ENCODE measurements around the gene HCRTR2.
"Not testable (repeated sequence)": the region's sequence is repeated elsewhere in the genome, so short reads cannot be mapped to it uniquely, and the experiment has no call there.

HCRTR2 gene

GRCh38 chr6:55220961-55221360 lies 46.6 kb downstream of the HCRTR2 start:
- DNase-seq, result no peak

- no peak for DNase-seq
Measured at GRCh38 chr6:55227862-55228261, 53.5 kb downstream of the HCRTR2 start.

GRCh38 chr6:55239099-55239498 lies 64.8 kb downstream of the HCRTR2 start:
- no peak for DNase-seq

GRCh38 chr6:55240975-55241605 lies 66.8 kb downstream of the HCRTR2 start:
- not testable (repeated sequence) for DNase-seq

- no peak for DNase-seq
Measured at GRCh38 chr6:55250400-55250799, 76.1 kb downstream of the HCRTR2 start.

- DNase-seq, result no peak
Measured at GRCh38 chr6:55255113-55255512, 80.8 kb downstream of the HCRTR2 start.

GRCh38 chr6:55260181-55260580 lies 85.9 kb downstream of the HCRTR2 start:
- DNase-seq, result no peak

- DNase-seq, result no peak
Measured at GRCh38 chr6:55265409-55266114, 91.2 kb downstream of the HCRTR2 start.

- no peak for DNase-seq
Measured at GRCh38 chr6:55266896-55267295, 92.6 kb downstream of the HCRTR2 start.

- peak; percentile 4 for DNase-seq
Measured at GRCh38 chr6:55276745-55277530, 102.6 kb downstream of the HCRTR2 start.

GRCh38 chr6:55277646-55278045 lies 103.3 kb downstream of the HCRTR2 start:
- no peak for DNase-seq

- no peak for DNase-seq
Measured at GRCh38 chr6:55281215-55281614, 106.9 kb downstream of the HCRTR2 start.

- DNase-seq, result no peak
Measured at GRCh38 chr6:55282115-55282514, 107.8 kb downstream of the HCRTR2 start.

- no peak for DNase-seq
Measured at GRCh38 chr6:55286824-55287223, 112.5 kb downstream of the HCRTR2 start.

GRCh38 chr6:55290736-55291135 lies 116.4 kb downstream of the HCRTR2 start:
- no peak for DNase-seq

GRCh38 chr6:55293116-55293515 lies 118.8 kb downstream of the HCRTR2 start:
- DNase-seq, result no peak

GRCh38 chr6:55297214-55297613 lies 122.9 kb downstream of the HCRTR2 start:
- DNase-seq, result not testable (repeated sequence)

GRCh38 chr6:55299286-55299985 lies 125.1 kb downstream of the HCRTR2 start:
- DNase-seq, result no peak

GRCh38 chr6:55304747-55305146 lies 130.4 kb downstream of the HCRTR2 start:
- no peak for DNase-seq

- no peak for DNase-seq
Measured at GRCh38 chr6:55319961-55320695, 145.8 kb downstream of the HCRTR2 start.

- DNase-seq, result no peak
Measured at GRCh38 chr6:55320696-55321086, 146.4 kb downstream of the HCRTR2 start.

- no peak for DNase-seq
Measured at GRCh38 chr6:55327169-55327568, 152.9 kb downstream of the HCRTR2 start, which contains the start of gene GFRAL. Gene GFRAL, plus strand, starts transcription at chr6:55327469. Its CDS starts 86 bp downstream, at chr6:55327555.

All from NCI-H1417 treated with DMSO at 0.1 percent for 48 hours (cell line).